ENCODE data around the gene TPO.
"Not testable (repeated sequence)": the region's sequence is repeated elsewhere in the genome, so short reads cannot be mapped to it uniquely, and the experiment has no call there.

Gene TPO

DNA sequence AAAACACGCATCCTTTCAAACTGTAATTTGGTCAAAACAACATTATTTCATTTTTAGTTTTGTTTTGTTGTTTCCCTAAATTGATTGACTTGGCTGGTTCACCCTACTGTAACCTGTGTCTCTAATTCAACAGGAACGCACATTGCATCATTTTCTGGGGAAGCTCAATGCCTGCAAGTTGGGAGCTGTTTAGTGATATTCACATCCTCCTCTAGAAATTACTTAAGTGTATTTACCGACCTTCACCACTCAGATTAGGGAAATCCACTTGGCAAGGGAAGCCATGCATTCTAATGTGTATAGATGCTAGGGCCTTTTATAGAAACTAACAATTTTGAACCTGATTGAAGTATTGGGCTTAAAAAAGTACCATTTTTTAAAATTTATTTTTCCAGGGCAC is 7.3 kb upstream of the TPO start:
- no peak for DNase-seq

GRCh38 chr2:1406434-1406833 is 6.8 kb upstream of the TPO start:
- DNase-seq, result no peak

GRCh38 chr2:1407950-1408675 is 5.2 kb upstream of the TPO start:
- peak; percentile 14 for DNase-seq

DNA sequence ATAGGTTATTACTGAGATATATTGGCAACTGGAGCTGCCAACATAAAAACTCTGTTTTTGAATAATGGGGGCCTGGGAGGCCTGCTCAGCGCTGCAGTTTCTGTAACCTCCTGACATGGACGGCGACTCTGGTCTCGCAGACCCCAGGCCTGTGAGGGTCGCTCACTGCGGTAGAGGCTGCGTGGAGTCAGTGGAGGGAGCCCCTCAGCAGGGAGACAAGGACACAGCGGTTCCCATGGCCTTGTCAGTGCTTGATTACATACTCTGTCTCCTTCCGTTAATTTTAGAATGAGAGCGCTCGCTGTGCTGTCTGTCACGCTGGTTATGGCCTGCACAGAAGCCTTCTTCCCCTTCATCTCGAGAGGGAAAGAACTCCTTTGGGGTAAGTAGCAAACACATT is 858 bp downstream of the TPO start:
- DNase-seq, result no peak

GRCh38 chr2:1414901-1415300 is 1.6 kb downstream of the TPO start:
- not testable (repeated sequence) for DNase-seq

GRCh38 chr2:1415501-1415900 is 2.2 kb downstream of the TPO start:
- no peak for DNase-seq

DNA sequence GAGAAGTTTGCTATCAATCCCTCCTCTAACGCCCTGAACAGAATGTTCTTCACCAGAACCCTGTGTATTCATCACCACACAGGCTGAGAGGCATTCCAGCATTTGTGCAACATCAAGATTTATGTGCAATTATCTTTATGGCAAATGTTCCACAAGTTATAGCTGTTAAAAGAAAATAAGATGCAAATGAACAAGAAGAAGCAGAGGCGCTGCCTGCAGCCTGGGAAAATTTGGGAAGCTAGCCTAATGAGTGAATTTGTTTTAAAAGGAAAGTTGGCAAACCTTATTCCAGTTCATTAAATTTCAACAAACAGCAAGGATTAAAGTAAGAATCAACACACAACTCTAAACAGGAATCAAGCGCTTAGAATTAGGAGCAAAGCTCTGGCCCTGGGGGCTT is 5.3 kb downstream of the TPO start:
- DNase-seq, result no peak

DNA sequence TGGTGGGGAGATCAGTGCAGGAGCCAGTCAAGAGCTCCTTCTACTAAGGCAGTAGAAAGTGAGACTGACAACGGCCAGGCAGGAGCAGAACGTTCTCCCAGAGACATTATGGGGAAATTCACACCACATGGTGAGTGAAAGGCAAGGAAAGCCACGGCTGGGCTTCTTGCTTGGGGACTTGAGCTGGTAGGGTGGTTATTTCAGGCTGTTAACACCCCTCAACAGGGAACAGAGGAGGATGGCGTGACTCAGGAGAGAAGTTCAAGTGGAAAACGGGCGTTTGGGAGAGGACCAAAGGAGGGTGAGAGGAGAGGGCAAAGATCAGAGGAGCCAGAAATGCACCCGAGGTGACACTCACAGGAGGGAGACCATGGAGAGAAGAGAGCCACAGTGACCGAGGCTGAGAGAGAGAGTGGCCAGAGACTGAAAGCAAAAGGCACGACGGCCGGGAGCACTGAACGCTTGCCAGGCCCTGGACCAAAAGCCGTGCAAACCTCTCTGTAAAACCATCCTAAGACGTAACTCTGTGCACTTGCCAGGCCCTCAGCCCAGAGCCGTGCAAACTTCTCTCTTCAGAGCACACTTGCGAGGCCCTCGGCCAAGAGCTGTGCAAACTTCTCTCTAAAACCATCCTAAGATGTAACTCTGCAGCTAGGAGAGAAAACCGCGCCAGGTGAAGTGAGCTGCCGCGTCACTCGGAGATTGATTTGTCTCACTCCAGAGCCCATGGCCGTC is 7.7 kb downstream of the TPO start:
- DNase-seq, result no peak

DNA sequence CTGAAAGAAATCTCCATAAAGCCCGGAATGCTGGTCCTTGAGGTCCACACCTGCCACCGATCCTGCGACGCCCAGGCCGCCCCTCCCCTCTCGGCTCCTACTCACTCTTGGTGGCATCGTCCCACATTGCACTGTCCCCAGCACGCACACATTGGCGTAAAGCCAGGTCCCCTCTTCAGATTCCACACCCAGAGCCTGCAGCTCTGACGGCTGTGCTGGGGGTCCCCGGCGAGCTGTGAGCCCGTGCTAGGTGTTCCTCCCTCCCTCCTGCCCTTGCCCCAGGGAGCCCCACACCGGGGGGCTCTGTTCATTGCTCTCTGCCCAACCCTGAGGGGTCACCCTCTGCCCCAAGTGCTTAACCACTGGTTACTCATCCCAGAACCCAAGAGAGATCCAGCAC is 8.5 kb downstream of the TPO start:
- no peak for DNase-seq

GRCh38 chr2:1422131-1422530 is 8.9 kb downstream of the TPO start:
- DNase-seq, result no peak

DNA sequence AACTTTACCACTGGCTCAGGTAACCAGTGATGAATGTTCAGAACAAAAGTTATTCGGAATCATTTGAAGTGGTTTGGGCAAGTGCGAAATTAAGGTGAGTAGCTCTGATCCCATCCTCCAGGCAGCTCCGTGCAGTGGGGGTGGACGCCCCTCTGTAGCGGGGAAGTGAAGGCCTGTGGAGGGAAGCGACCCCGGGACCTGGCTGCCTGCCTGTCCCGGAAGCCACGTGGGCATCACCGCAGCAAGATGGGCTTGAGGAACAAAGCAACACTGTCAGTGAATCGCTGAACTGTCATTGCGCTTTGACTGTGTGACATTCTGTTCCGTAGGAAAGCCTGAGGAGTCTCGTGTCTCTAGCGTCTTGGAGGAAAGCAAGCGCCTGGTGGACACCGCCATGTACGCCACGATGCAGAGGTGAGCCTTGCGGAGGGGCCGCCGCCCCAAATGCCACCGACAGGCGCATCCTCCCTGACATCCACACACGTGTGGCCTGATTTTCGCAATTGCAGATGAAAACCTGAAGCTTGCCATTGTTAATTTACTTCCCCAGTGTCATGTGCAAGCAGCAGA is 9.5 kb downstream of the TPO start:
- DNase-seq, result no peak

DNA sequence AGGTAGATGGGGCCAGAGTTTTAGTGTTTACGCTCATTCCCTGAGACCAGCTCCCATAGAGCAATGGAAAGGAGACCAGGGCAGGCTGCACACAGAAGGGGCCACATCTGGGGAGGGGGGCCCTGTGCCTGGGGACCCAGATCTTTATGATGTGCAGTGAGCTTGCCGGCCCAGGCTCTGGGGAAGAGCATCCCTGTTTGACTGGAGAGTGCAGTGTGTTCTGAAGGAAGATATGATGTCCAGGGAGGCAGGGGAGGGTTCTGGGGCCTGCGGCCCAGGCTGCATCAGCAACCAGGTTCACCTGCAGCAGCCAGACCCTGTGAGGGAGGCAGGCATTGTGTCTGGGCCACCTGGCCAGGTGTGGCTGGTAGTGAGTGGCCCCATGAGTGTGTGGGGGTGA is 13.8 kb downstream of the TPO start:
- no peak for DNase-seq

GRCh38 chr2:1429895-1430294 is 16.6 kb downstream of the TPO start:
- DNase-seq, result no peak

GRCh38 chr2:1430491-1430890 is 17.2 kb downstream of the TPO start:
- DNase-seq, result no peak

- no peak for DNase-seq
Measured at GRCh38 chr2:1431886-1432400, 18.7 kb downstream of the TPO start.

GRCh38 chr2:1432726-1433125 is 19.5 kb downstream of the TPO start:
- DNase-seq, result no peak

- DNase-seq, result no peak
Measured at GRCh38 chr2:1436369-1436768, 23.1 kb downstream of the TPO start.

DNA sequence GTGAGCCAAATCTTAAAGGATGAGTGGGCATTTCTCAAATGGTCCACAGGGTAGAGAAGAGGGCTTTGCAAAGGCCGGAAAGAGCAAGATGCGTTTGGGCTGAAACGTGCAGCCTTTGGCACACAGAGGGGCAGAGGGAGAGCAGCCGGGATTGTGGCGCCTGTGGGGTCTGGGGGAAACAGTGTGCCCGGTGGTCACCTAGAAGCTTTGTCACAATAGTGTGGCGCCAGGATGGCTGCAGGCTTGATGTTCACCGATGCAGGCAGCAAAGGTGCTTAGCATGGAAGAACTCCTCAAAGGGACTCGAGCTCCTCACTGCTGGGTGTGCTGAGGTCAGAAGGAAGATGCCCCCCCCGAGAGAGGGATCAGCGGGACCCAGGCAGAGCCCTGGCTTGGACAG is 23.8 kb downstream of the TPO start:
- no peak for DNase-seq

- no peak for DNase-seq
Measured at GRCh38 chr2:1437537-1437936, 24.3 kb downstream of the TPO start.

- no peak for DNase-seq
Measured at GRCh38 chr2:1438972-1439371, 25.7 kb downstream of the TPO start.

DNA sequence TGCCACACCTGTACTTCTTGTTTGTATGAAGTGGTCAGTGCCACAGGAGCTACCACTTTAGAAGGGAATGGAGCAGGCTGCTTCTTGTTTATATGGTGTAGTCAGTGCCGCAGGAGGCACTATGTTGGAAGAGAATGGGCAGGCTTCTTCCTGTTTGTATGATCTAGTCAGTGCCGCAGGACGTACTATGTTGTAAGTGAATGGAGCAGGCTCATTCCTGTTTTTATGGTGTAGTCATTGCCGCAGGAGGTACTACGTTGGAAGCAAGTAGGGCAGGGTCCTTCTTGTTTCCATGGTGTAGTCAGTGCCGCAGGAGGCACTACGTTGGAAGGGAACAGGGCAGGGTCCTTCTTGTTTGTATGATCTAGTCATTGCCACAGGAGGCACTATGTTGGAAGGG is 27.3 kb downstream of the TPO start:
- DNase-seq, result no peak

- DNase-seq, result no peak
Measured at GRCh38 chr2:1446301-1446700, 33.0 kb downstream of the TPO start.

DNA sequence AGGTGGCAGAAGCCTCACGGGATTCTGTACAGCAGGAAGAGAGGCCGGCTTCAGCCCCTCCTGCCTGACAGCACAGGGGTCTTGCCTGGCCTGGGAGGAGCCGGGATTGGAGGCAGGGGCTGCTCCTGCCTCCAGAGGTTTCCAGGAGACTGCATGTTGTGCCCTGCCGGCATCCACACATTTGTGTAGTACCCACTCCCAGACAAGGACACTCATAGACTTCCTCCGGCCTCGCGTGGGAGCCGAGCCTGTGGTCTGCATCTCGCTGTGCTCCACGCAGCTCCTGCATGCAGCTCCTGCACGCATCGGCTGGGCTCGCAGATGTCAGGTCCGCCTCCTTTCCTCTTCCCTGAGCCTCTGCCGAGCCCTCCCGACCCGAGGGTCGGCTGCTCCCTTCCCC is 34.7 kb downstream of the TPO start:
- DNase-seq, result no peak

DNA sequence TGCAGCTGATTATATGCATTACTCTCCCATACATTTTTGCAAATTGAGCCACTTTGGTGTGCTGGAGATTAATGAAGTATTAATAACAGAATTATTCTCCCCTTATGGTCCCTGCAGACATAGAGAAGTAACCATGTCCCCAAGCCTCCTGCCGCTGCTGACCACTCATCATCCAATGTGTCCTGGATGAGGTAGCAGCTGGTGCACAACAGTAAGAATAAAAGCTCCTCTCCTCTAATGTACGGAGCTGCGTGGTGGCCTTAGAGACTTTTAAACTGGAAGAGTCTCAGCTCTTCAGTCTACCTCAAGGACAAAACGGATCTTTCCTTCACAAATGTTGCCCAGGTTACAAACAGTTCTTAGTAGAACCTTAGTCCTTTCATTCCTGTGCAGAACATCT is 37.7 kb downstream of the TPO start:
- DNase-seq, result no peak
